GM19043 (cell line): ENCODE measurements around the gene MORN1.
"Not testable (repeated sequence)": the region's sequence is repeated elsewhere in the genome, so short reads cannot be mapped to it uniquely, and the experiment has no call there.

Experiments used
- ATAC-seq: cut with Tn5 transposase; IDR thresholded peaks from one replicate; pipeline ENCODE4 v1.9.1; 2021; ENCODE audit warnings: low read depth; ENCODE audit not compliant: unreplicated experiment

MORN1 gene

DNA sequence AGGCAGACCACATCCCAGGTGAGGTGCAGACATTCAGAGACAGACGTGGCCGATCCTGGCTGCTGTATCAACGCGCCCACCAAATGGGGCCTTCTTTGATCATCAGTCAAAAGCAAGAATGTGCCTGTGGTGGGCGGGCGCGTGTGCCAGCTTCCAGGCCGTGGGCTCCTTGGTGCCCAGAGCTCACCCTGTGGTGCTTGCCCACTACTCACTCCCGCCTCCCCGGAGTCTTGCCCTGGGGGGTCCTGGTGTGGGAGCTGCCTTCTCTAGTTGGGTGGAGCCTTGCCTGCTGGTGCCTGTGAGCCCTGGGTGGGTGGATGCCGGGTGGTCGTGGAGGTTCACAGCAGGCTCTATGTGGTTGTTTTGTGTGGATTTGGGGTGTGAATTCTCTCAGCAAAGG is 92.7 kb downstream of the MORN1 start:
- no peak for ATAC-seq

DNA sequence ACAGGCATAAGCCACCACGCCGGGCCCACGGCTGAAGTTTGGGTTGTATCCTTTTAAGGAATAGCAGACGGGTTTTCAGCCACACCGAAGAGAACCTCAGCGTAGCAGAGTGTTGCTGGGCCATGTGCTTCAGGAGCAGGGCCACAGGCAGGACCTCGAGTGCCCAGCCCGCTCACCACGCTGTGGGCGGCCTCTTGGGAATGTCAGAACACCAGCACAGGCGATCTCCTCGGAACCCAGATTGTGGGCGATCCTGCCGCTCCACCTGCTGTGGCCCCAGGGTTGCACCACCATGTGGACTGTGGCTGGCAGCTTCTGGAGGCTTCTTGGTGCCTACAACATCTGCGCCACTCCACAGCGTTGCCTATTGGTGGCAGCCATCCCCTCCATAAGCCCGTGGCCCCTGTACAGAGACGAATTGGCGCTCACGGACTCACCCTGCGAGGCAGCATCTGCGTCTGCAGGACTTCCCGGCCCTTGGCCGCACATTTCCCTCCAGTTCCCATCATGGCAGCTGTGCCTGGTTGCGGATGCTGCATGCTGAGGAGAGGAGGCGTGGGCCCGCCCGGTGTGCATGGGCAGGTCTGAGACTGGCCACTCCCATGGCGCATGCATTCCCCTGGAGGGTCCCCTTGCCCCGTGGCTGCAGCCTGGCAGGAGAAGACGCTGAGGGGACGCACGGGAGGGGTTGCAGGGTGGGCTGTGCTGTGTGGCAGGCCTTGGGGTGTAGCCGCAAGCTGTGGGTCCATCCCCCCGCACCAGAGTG is 93.9 kb downstream of the MORN1 start:
- no peak for ATAC-seq

DNA sequence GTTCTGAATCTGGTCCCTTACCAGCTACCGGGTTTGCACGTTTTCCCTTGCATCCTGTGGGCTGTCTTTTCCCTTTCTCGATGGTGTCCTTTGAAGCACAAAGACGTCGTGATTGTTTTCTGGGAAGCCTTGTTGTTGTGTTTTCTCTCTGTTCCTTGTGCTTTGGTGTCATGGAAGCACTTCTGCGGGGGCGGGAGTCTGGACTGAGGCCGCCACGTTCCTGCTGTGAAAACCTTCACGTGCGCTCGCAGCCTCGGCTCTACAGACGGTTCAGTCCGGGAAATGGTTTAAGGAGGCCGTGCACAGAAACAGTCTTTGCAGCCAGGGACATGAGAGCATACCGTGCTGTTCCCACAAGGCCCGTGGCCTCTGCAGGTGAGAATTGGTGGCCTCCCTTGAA is 94.7 kb downstream of the MORN1 start:
- ATAC-seq: no peak

DNA sequence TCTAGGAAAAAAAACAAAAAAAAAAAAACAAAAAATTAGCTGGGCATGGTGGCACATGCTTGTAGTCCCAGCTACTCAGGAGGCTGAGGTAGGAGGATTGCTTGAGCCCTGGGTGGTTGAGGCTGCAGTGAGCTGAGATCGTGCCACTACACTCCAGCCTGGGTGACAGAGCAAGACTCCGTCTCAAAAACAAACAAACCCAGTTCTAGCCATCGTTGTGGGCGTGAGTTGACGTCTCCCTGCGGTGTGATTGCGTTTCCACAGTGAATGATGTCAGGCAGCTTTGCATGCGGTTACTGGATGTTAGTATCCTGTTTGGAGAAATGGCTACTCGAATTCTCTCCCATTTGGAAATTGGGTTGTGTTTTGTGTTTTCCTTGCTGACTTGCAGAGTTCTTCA is 95.1 kb downstream of the MORN1 start:
- not testable (repeated sequence) for ATAC-seq

DNA sequence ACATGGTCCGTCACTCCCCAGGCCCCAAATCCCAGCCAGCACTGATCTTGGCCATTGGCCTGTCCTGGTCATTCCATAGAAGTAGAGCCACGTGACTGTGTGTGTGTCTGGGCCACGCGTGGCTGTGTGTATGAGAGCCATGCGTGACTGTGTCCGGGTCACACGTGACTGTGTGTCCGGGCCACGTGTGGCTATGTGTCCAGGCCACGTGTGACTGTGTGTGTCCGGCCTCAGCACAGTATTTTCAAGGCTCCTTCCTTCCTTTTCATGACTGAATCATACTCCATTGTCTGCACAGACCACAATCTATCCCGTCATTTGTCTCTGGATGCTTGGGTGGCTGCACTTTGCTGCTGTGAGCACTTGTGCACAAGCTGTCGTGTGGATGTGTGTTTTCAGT is 95.8 kb downstream of the MORN1 start:
- no peak for ATAC-seq

DNA sequence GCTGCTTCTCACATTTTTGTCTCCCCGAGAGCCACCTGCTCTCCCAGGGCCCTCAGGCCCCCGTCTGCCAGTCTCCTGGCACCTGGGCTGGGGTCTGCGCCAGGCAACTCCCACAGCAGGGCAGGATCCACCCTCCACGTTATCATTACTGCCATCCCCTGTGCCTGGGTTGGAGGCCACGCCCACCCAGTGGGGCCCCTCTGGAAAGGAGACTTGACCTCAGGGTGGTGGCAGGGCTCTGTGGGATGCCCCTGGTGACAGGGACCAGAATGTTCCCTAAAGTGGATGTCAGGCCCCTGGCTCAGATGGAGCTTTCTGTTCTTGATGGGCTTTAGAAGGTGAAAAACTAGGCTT is 96.7 kb downstream of the MORN1 start:
- ATAC-seq: no peak

DNA sequence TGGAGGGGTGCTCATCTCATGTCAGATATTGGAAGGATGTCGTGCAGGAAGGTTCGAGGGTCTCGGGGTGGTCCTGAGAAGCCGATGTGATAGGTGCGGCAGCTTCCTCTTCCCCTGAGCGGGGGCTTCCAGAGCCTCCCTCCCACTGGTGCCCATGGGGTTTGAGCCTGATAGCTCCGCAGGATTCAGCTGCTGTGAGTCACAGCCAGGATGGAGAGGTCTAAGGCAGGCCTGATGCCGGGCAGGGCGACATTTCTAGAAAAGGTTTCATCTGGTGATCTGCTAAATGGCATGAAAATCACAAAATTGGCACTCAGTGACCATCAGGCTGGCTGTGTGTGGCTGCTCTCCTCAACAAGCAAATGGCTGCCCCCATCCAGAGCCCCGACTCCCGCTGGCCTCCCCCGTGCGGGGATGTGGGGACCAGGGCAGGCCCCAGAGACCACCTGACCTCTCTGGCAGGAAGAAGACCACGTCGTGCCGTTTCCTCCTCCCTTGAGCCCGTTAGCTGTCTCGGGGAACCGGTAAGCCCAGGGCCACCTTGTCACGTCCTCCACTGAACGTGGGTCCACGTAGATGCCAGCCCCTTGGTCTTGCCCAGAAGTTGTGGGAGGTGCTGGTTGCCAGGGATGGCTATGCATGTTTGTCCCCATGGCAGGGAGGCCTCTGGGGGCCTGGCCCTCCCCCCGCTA is 97.2 kb downstream of the MORN1 start:
- ATAC-seq: no peak

DNA sequence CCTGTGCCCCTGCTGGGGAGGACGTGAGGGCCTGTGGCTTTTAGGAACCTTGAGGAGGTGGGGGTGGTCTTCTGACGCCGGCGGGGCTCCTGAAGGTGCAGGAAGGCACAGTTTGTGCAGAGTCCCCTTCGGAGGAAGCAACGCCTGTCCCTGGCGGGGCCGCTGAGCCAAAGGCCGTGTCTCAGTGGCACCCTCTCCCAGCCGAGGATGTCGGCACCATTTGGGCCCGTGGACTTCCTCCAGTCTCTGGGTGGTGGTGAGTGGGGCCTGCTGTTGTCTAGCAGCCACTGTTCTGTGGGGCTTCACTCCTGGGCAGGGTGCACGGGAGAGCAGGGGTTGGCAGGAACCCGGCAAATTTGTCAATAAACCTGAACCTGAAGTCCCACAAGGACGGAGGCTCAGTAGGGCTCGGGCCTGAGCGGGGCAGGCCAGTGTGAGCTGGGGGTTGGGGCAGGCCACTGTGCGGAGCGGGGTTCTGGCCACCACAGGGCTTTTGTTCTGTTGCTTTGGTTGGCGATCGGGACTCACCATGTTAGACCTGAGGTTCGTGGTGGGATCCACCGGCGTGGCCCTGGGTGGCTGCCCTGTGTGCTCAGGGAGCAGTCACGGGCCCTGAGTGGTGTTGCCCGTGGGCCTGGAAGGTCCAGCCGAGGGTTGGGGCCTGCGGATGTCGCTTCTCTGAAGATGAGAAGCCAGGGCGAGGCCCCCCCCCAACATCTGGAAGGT is 98.5 kb downstream of the MORN1 start:
- no peak for ATAC-seq

DNA sequence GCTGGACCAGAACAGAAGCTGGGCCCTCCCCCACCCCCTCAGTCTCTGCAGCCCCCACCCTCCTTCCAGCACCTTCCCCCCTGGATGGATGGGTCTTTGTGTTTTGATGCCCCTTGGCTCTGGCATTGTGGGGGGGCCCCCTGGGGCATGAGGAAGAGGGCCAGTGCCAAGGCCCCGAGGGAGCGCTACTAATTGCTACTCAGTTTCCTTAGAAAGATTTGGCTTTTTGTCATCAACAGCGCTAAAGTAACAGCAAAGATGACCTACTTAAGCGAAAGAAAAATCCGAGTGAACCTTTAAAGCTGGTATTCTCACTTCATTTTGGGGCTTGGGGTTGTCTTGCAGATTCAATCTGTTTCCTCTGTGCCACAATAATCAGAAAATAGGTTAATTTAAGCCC is 99.8 kb downstream of the MORN1 start:
- ATAC-seq: no peak

DNA sequence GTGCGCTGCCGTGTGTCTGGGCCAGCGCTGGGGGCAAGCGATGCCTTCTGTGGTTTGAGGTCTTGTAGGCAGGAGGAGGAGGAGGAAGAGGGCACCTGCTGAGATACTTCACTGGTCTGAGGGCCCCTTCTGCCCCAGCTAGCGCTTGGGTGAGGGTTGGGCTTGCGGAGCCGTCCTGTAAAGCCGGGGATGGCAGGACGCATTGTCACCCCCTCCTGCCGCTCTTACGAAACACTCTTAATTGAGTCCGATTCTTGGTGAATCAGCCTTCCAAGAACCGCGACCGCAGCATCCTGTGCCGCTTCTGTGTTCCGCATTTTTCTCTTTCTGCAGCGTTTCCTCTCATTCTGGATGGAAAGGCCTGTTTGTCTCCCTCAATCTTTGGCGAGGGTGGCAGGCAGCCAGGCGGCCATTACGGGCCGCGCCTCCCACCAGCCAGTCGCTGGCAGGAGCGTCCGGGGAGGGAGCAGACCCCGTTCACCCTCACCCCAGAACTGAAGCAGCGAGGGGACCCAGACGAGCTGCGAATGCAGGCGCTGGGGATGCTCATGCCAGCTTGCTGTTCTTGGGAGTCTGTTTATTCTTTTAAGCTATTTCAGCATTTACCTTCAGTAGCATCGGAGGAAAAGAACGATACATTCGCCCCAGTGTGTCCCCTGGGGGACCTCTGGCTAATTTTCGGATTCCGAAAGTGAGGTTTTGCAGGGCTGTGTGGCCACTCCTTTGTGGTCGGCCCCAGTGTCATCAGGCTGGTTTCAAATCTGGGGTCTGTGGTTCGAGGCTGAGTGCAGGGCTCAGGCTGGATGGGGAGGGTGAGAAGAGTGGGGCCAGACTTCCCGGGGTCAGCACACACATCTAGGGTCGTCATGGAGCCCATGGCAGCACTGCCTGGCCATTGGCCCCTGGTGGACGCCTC is 100.5 kb downstream of the MORN1 start:
- ATAC-seq: peak; percentile 52

DNA sequence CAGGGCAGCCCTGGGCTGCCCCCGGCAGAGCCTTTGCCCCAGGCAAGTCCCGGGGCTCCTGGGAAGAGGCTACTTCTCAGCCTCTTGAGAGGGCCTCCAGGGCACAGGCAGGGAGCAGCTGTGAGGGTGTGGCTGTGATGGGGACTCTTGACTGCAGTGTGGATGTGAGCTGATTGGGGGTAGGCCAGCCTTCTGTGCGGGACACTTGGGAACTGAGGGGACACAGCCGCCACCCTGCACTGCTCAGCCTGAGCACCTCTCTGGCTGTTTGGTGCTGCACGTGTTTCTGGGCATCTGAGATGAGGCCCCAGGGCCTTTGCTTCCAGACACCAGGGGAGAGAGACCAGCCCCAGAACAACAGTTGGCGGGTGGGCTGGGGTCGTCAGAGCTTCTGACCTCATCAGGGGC is 101.2 kb downstream of the MORN1 start:
- peak; percentile 18 for ATAC-seq

DNA sequence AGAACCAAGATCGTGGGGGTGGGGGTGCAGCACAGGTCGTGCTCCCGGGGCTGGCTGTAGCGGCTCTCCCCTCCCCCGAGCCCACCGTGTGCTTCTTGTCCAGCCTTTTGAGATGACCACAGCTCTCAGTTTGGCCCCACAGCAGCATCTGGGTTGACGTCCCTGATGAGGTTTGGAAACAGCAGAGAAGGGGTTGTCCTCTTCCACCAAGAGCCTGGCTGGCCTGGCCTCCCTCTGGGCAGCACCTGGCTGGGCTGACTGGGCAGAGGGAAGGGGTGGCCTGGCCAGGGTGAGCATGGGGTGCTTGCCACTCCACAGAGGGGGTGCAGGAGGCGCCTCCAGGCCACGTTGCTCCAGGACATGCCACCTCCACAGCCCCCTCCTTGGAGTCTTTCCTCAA is 101.7 kb downstream of the MORN1 start:
- no peak for ATAC-seq

DNA sequence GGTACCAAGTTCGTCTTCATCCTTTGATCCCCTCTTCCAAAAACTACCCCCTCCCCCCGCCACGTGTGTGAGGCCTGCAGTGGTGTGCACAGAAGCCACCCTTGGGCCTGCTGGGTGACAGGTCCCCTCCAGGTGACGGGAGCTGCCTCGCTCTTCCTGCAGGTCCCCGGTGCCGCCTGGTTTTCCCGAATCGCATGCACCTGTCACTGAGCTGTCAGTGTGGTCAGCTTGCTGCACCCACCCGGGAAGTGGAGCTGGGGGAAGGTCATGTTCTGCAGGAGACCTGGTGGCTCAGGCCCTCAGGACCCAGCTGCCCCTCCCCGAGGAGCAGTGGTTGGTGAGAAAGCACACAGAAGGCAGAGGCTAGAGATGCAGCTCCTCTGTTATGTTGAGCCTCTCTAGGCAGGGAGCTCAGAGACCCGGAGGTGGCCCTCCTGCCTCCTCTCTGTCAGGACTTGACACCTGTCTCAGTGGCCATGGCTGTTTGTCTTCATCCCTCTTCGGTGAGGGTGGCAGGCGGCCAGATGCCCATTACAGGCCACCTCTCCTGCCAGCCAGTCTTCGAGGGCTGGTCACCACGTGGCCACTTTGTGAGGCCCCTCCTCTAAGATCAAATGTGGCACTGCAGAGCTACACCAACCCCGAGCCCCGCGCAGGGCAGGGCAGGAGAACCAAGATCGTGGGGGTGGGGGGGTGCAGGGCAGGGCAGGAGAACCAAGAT is 102.4 kb downstream of the MORN1 start:
- ATAC-seq: no peak

DNA sequence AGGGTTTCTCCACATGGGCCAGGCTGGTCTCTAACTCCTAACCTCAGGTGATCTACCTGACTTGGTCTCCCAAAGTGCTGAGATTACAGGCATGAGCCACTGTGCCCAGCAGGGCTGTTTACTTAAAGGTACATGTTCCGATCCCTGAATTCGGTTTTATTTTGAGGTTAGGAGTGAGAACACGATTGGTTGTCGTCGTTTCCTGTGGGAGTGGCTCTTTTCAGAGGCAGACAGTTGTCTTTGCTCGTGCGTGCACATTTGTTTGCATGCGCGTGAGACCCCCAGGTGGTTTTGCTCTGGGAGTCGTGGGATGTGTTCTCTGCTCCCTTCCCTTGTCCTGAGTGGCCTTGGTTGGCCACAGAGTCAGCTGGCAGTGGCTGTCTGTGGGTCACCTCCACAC is 103.0 kb downstream of the MORN1 start:
- ATAC-seq: no peak

DNA sequence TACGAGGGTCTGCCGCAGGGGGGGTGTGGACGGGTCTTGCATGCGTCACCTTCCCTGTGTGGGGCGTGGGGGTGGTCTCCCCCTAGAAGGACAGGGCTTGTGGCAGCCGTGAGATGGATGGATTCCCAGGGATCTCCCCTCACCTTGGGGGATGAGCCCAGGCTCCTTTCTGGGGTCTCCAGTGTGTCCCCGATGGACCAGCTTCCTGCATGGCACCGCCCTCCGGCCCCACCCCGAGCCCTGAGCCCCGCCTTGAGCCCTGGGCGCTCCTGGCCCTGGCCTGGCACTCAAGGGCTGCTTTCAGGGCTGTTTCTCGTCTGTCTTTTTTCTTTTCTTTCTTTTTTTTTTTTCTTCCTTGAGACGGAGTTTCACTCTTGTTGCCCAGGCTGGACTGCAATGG is 103.7 kb downstream of the MORN1 start:
- ATAC-seq: no peak

DNA sequence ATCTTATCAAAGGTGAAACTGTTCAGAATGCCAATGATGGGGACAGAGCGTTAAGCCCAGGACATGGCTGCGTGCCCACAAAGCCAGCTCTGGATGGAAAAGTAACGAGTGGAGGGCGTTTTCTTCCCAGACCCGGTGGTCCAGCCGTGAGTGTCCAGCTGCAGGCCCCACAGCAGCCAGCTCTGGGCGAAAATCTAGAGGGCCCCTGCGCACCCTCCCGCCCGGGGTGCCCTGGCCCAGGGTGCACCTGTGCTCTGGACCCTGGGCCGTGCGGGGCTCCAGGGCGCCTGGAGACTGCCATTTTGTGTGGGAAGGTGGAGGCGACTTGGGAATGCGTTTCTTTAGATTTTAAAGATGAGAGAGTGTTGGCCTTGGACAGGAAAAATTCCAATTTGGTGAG is 104.4 kb downstream of the MORN1 start:
- no peak for ATAC-seq

DNA sequence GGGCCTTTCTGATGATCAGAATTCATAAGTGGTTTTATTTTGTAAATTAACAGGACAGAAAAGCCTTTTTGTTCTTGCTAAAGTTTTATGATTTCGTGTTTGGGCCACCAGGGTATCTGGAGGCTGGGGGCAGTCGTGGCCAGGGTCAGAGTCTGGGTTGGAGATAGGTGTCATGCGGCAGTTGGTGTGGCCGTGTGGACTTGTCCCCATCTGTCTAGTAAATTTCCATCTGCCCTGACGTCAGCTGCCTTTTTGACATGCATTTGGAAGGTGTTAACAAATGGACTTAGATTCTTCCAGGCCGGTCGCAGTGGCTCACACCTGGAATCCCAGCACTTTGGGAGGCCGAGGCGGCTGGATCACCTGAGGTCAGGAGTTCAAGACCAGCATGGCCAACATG is 106.4 kb downstream of the MORN1 start:
- no peak for ATAC-seq

DNA sequence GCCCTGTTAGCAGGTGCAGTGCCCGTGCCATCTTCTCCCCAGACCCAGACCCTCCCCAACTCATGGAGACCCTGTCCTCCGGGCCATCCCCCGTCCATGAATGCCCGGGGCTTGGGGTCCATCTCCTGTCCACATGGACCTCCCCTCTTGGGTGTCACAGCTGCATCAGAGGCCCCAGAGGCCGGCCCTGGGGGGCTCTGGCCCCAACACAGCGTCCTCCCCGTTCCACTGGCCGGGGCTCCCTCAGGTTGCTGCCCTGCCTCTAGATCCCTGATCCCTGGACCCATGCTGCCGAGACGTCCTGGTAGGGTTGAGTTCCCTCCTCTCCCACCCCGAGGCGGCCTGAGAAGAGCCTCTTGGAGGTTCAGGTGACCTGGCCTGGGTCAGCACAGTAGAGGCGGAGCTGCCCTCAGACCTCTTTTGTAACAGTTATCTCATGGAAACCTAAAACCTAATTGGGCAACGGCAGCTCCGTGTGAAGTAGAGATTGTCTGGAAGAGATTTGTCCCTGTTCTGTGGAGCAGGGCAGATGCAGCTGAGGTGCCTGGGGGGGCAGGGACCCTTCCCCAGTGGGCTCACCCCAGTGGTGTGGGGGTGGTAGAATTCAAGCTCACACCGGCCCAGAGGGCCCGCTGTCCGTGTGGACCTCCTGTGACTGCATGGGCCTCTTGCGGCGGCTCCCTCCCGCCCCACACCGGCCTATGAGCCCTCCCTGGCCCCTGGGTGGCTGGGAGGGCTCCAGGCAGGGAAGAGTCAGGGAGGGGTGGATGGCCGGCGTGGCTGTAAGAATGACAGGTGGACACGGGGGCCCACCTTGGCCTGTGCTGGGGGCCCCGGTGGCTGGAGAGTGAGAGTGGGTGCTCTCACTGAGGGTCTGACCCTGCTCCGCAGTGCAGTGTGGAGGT is 107.1 kb downstream of the MORN1 start:
- no peak for ATAC-seq

DNA sequence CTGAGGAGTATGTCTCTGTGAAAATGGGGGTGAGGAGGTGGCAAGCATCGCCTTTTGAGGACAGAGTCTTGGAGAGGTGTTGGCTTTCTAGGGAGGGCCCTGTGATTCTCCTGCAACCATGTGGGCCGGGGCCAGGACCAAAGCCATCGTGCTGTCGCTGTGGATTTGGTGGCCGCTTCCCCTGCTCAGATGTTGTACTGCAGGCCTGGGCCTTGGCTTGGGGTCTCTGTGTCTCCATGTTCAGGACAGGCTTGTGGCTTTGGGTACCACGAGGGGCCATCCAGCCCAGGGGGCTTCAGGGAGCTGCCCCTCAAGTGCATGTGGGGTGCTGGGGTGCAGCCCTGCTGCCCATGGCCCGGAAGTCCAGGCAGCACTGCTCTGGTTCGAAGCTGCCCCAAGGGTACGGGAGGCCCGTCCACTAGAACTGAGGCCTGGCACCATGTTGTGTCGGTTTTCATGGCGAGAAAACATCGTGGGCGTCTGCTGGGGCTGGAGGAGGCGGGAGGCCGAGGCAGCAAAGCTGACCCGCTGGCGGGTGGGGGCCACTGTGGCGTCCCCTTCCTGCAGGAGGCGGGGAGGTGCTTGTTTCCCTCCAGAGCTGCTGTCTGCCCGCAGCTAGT is 107.9 kb downstream of the MORN1 start:
- ATAC-seq: no peak
